Ishikawa (cell line): Measurements from ENCODE around the gene PLCB1.

Experiments
- CEBPB ChIP-seq: IDR thresholded peaks from 2 replicates; pipeline ENCODE4 v1.6.1; 2012
- CREB1 ChIP-seq: IDR thresholded peaks from 2 replicates; pipeline ENCODE4 v1.6.1; 2012; ENCODE audit warnings: low read depth
- EGR1 ChIP-seq: IDR thresholded peaks from 2 replicates; pipeline ENCODE4 v1.6.1; 2012
- EP300 ChIP-seq: IDR thresholded peaks from 2 replicates; pipeline ENCODE4 v1.6.1; 2012; ENCODE audit warnings: borderline replicate concordance
- FOXM1 ChIP-seq: IDR thresholded peaks from 2 replicates; pipeline ENCODE4 v1.6.1; 2012; ENCODE audit warnings: low read depth, borderline replicate concordance
- MAX ChIP-seq: IDR thresholded peaks from 2 replicates; pipeline ENCODE4 v1.6.1; 2012
- NFIC ChIP-seq: IDR thresholded peaks from 2 replicates; pipeline ENCODE4 v1.6.1; 2012
- RAD21 ChIP-seq: IDR thresholded peaks from 2 replicates; pipeline ENCODE4 v1.6.1; 2012; ENCODE audit warnings: low read depth
- REST ChIP-seq: IDR thresholded peaks from 2 replicates; pipeline ENCODE4 v1.6.1; 2012; ENCODE audit warnings: low read depth, mild to moderate bottlenecking
- TAF1 ChIP-seq: IDR thresholded peaks from 2 replicates; pipeline ENCODE4 v1.6.1; 2012; ENCODE audit warnings: low read depth, mild to moderate bottlenecking
- TCF12 ChIP-seq: IDR thresholded peaks from 2 replicates; pipeline ENCODE4 v1.6.1; 2012; ENCODE audit warnings: low read depth
- TEAD4 ChIP-seq: IDR thresholded peaks from 2 replicates; pipeline ENCODE4 v1.6.1; 2012
- USF1 ChIP-seq: IDR thresholded peaks from 2 replicates; pipeline ENCODE4 v1.6.1; 2012
- YY1 ChIP-seq: IDR thresholded peaks from 2 replicates; pipeline ENCODE4 v1.6.1; 2012; ENCODE audit warnings: low read depth
- ZBTB7A ChIP-seq: IDR thresholded peaks from 2 replicates; pipeline ENCODE4 v1.6.1; 2012; ENCODE audit warnings: low read depth

PLCB1 gene

GRCh38 chr20:8130840-8131526, 1.1 kb upstream of the PLCB1 start:
- TF ChIP-seq EP300 (no peak), CEBPB (no peak), CREB1 (no peak), RAD21 (no peak), TCF12 (no peak), NFIC (no peak)

DNA sequence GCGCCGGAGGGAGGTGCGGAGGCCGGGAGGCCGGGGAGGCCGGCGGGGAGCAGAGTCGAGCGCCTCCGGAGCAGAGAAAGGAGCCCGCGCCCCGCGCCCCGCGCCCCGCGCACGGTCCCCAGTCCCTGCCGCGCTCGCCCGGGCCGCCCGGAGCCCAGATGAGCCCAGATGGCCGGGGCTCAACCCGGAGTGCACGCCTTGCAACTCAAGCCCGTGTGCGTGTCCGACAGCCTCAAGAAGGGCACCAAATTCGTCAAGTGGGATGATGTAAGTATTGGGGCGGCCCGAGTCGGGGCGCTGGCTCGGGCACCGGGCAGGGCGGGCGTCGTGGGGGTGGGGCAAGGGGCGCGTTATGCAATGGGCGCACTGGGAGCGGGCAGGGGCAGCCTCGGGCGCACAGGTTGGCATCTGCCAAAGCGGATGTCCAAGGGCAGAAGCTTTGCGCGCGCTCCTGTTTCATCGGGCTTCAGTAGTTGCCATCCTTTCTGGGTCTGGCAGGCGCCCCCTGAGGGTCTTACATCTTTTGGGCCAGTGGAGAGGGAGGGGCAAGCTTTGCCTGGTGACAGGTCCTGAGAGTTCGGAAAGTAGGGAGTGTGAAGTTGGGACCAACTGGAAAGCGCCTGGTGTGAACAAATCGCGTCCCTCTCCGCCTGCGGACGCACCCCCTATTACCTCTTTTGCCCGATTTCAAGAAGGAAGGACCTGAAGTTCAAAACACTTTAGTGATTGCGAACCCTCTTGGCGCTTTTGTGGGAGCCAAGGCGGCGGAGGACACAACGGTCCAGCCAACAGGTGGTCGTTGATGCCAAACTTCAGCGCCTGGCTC, 631 bp downstream of the PLCB1 start:
- TF ChIP-seq RAD21 (no peak), YY1 (no peak), CEBPB (peak; percentile 61; the same call in 1 of the 2 replicates), NFIC (no peak), EGR1 (no peak), MAX (peak; percentile 28; the same call in 1 of the 2 replicates), FOXM1 (no peak), REST (no peak), TAF1 (no peak), USF1 (no peak), TCF12 (no peak; the same call in 1 of the 2 replicates), TEAD4 (no peak)

- TF ChIP-seq CEBPB: no peak
- no peak for TF ChIP-seq TEAD4
- TF ChIP-seq MAX: no peak
- TF ChIP-seq NFIC: no peak
- no peak for TF ChIP-seq USF1
- TF ChIP-seq YY1: no peak
- TF ChIP-seq TAF1: no peak
- TF ChIP-seq FOXM1: no peak
- TF ChIP-seq ZBTB7A: no peak
- no peak for TF ChIP-seq TCF12
- TF ChIP-seq EGR1: no peak
These were observed 1.3 kb downstream of the PLCB1 start for GRCh38 chr20:8133310-8133768.

DNA sequence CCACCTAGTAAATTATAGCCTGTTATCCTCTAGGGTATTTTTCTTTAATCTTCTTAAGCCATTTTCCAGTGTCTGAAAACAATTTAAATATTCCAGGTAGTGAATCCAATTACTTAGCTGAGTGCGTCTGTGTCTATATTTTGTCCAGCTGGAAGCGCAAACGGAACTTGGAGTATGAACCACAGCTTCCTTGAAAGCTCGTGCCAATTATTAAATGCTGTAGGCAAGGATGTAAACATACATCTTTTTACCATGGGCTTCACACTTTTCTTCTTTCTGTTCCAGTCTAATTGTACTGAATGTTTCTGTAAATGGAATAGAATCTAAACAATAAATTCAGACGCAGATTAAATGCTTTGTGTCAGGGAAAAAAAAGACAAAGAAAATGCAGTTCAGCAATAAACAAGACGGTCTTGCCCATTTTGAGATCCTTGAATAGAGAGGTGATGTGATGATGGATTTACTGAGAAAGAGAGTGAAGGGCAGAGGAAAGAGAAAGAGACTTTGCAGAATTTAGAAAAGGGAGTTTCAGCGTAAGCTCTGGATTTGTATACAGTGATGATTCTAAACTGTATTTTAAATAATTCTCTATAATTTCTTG, 1.9 kb downstream of the PLCB1 start:
- no peak for TF ChIP-seq TAF1
- no peak for TF ChIP-seq TEAD4
- no peak for TF ChIP-seq REST
- TF ChIP-seq ZBTB7A: no peak
- no peak for TF ChIP-seq EP300
- TF ChIP-seq FOXM1: no peak
- TF ChIP-seq EGR1: no peak
- TF ChIP-seq YY1: no peak
- TF ChIP-seq RAD21: no peak
- TF ChIP-seq MAX: no peak
- no peak for TF ChIP-seq USF1
- no peak for TF ChIP-seq CREB1
- TF ChIP-seq TCF12: no peak
- TF ChIP-seq NFIC: no peak
- TF ChIP-seq CEBPB: no peak
